Transverse colon (tissue), 4 donors: ENCODE results near the gene BEX1. TPM values are rescaled to one million over a fixed set of nuclear protein-coding genes. Genes with fewer than 3 reads are reported as not detected.
"Not testable (repeated sequence)": the region's sequence is repeated elsewhere in the genome, so short reads cannot be mapped to it uniquely, and the experiment has no call there.

Experiments used
- DNase-seq: peaks from one replicate; pipeline ENCODE4 v3.0.0-alpha.2; 2019
- H3K27ac ChIP-seq, 4 donors: fragments of 200-600 bp; sonication (generic); 2 replicates each; pipeline ENCODE4 v1.5.1; 2016 to 2018; ENCODE audit warnings: inconsistent platforms in 4 of 4
- H3K27me3 ChIP-seq: fragments of 200-600 bp; sonication (generic); 2 replicates; pipeline ENCODE4 v1.5.1; 2017; ENCODE audit warnings: inconsistent platforms
- H3K36me3 ChIP-seq, 4 donors: fragments of 200-600 bp; sonication (generic); 2 replicates each; pipeline ENCODE4 v1.5.1; 2017 to 2019; ENCODE audit warnings: inconsistent platforms in 4 of 4
- H3K4me1 ChIP-seq, 4 donors: fragments of 200-600 bp; sonication (generic); 2 replicates each; pipeline ENCODE4 v1.5.1; 2017 to 2020; ENCODE audit warnings: inconsistent platforms in 4 of 4
- H3K4me3 ChIP-seq, 4 donors: fragments of 200-600 bp; sonication (generic); 1 replicate in 1 of 4; 2 replicates in 3 of 4; pipeline versions ENCODE4 v1.5.1 to v1.6.1; 2017 to 2019; ENCODE audit warnings: inconsistent platforms in 4 of 4
- H3K9me3 ChIP-seq, 2 donors: fragments of 200-600 bp; sonication (generic); 2 replicates each; pipeline ENCODE4 v1.5.1; 2017 to 2019; ENCODE audit warnings: inconsistent platforms in 2 of 2
- CTCF ChIP-seq, 5 experiments: fragments of 200-600 bp in 3 of 5; fragments of 450-650 bp in 2 of 5; sonication (generic) in 3 of 5; IDR thresholded peaks; 1 replicate in 2 of 5; 2 replicates in 3 of 5; pipeline ENCODE4 v1.5.1; 2016 to 2017; ENCODE audit warnings: antibody characterized with exemption in 5 of 5, inconsistent platforms in 3 of 5, mild to moderate bottlenecking in 2 of 5, moderate library complexity in 1 of 5
- EP300 ChIP-seq: sonication (generic); formaldehyde crosslinking; IDR thresholded peaks from one replicate; pipeline ENCODE4 v1.6.1; 2017; ENCODE audit warnings: antibody characterized with exemption, low read depth
- POLR2A ChIP-seq: fragments of 450-650 bp; IDR thresholded peaks from one replicate; pipeline ENCODE4 v1.6.1; 2016; ENCODE audit warnings: antibody characterized with exemption, mild to moderate bottlenecking, moderate library complexity
- POLR2AphosphoS5 ChIP-seq, 3 donors: sonication (generic); formaldehyde crosslinking; IDR thresholded peaks; one replicate each; pipeline ENCODE4 v1.6.1; 2016; ENCODE audit warnings: antibody characterized with exemption in 3 of 3
- WGBS, 2 donors: methylation state at CpG; one replicate each; pipeline ENCODE4 v1.1.5; 2018; ENCODE audit warnings: low coverage in 1 of 2; 5-methylcytosine and 5-hydroxymethylcytosine counted together
- in situ Hi-C, 4 donors: fragments of 200-750 bp; cut with MboI; loops; one replicate each; pipeline versions ENCODE4 v1.15.0 to v1.15.1; 2017; ENCODE audit warnings: low sequenced_read_pairs in 3 of 4, low pct_ligation_motif_present in 1 of 4, low pct_unique_long_range_greater_than_20kb in 1 of 4
- intact Hi-C: fragments of 100-400 bp; cut with DNase I; formaldehyde crosslinking; loops from one replicate; pipeline ENCODE4 v1.15.1; 2023; ENCODE audit warnings: low total_unique reads
- total RNA-seq, 4 donors: library from RNA; depleted of rRNA; stranded (reverse); fragments of >200 nt; gene quantifications; one replicate each; pipeline ENCODE4 v1.1.0, GENCODE V29; 2016

The BEX1 gene
- total RNA-seq, 4 donors from 2014 or later = 3.0 to 3.3 TPM; not detected in 2

GRCh38 chrX:103061486-103061885 lies 2.5 kb downstream of the BEX1 start:
- Histone ChIP-seq H3K27me3 (no peaks in the 10 kb centered on the region), H3K27ac (no peak overlapping the region), H3K4me3 (no peak overlapping the region), H3K4me1 (no peaks in the 10 kb centered on the region), H3K36me3 (no peaks in the 10 kb centered on the region), H3K9me3 (no peaks in the 10 kb centered on the region)
- intact Hi-C loops (no loop called here), in situ Hi-C loops (loop anchor here in 1 of 4 donors (25.0 kb wide), 1 partner anchor 99 kb away; no protein-coding TSS in a partner anchor)
- no peak for TF ChIP-seq CTCF (IDR thresholded peaks at IDR 0.05)
- WGBS, 2 donors = 73 to 74% methylated on average over 2 to 3 of the region's 3 CpGs
- no peak for DNase-seq

GRCh38 chrX:103056902-103057301 lies 7.1 kb downstream of the BEX1 start:
- H3K36me3 ChIP-seq = no peaks in the 10 kb centered on the region
- in situ Hi-C loops (loop anchor here in 1 of 4 donors (25.0 kb wide), 1 partner anchor 95 kb away; no protein-coding TSS in a partner anchor), intact Hi-C loops (no loop called here)
- 65% methylated on average over 2 of the region's 2 CpGs; no CpG with 5 or more reads in 1 of the 2 donors for WGBS, 2 donors
- H3K27ac ChIP-seq = no peak overlapping the region
- H3K27me3 ChIP-seq = no peaks in the 10 kb centered on the region
- no peak for DNase-seq
- TF ChIP-seq CTCF (IDR thresholded peaks at IDR 0.05) (no peak), POLR2A (no peak), EP300 (no peak), POLR2AphosphoS5 (IDR thresholded peaks at IDR 0.05) (no peak)
- H3K9me3 ChIP-seq = no peaks in the 10 kb centered on the region
- H3K4me1 ChIP-seq = no peaks in the 10 kb centered on the region
- no peak overlapping the region for H3K4me3 ChIP-seq

DNA sequence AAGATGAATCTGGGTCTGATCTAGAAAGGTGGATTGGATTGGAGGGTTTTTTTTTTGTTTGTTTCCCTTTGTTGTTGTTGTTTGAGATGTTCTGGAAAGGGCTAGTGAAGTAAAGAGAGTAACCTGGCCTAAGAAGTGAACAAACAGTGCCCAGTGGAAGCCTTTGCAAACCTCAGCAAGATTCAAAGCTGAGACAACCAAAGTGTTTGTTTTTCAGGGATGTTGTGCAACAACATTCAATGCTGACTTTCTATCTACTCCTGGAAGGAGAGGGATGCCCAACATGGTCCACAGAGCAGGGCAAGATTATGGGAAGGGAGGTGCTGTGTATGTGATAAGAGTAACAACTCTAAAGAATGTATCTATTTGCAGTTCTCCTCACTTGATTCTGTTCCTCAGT lies 11.3 kb downstream of the BEX1 start:
- in situ Hi-C loops (loop anchor here in 1 of 4 donors (25.0 kb wide), 1 partner anchor 90 kb away; no protein-coding TSS in a partner anchor), intact Hi-C loops (no loop called here)
- no peaks in the 10 kb centered on the region for H3K4me1 ChIP-seq
- DNase-seq = no peak
- H3K4me3 ChIP-seq = no peak overlapping the region
- TF ChIP-seq POLR2A (no peak), CTCF (IDR thresholded peaks at IDR 0.05) (no peak), POLR2AphosphoS5 (IDR thresholded peaks at IDR 0.05) (no peak), EP300 (no peak)
- H3K9me3 ChIP-seq = no peaks in the 10 kb centered on the region
- no peaks in the 10 kb centered on the region for H3K27me3 ChIP-seq
- no peak overlapping the region for H3K27ac ChIP-seq
- no peaks in the 10 kb centered on the region for H3K36me3 ChIP-seq

DNA sequence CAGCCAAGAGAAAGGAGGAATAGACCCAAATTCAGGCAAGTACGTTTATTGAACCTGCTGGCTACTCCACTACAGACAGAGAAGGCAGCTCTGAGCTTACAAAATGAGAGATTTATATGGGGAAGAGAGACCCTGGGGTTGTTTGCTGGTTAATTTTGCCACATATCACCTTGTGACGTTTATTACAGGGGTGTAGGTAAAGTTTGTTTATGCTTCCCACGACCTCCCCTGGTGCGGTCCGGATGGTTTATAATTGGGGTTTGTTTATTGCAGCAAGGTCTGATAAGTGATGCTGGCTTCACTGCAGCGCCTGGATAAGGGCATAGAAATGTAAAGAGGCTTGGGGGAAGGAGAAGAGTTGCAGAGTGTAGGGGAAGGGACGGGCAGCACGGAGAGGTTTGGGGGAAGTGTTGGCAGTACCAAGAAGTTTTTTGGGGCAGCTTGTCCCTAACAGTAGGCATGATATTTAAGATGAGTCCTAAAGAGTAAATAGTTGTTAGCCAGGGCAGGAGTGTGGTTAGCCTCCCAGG lies 12.6 kb downstream of the BEX1 start:
- intact Hi-C loops (no loop called here), in situ Hi-C loops (loop anchor here in 1 of 4 donors (25.0 kb wide), 1 partner anchor 89 kb away; no protein-coding TSS in a partner anchor)
- no peaks in the 10 kb centered on the region for H3K4me1 ChIP-seq
- DNase-seq = no peak
- no peak overlapping the region for H3K27ac ChIP-seq
- H3K4me3 ChIP-seq = no peak overlapping the region
- no peaks in the 10 kb centered on the region for H3K9me3 ChIP-seq
- H3K36me3 ChIP-seq = no peaks in the 10 kb centered on the region
- 0 to 34% methylated on average over 2 to 8 of the region's 8 CpGs for WGBS, 2 donors
- no peaks in the 10 kb centered on the region for H3K27me3 ChIP-seq
- TF ChIP-seq POLR2AphosphoS5 (IDR thresholded peaks at IDR 0.05) (no peak), CTCF (IDR thresholded peaks at IDR 0.05) (no peak), EP300 (no peak), POLR2A (no peak)

DNA sequence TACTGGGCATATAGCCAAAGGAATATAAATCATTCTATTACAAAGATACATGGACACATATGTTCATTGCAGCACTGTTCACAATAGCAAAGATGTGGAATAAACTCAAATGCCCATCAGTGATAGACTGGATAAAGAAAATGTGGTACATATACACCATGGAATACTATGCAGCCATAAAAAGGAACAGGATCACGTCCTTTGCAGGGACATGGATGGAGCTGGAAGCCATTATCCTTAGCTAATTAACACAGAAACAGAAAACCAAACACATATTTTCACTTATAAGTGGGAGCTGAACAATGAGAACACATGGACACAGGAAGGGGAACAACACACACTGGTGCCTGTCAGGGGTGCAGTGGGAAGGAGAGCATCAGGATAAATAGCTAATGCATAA lies 30.6 kb downstream of the BEX1 start:
- H3K9me3 ChIP-seq, intact Hi-C loops, in situ Hi-C loops, H3K36me3 ChIP-seq, H3K4me3 ChIP-seq, H3K27ac ChIP-seq, DNase-seq, H3K27me3 ChIP-seq, H3K4me1 ChIP-seq: not testable (repeated sequence)
- 64 to 100% methylated on average over 1 of the region's 1 CpG for WGBS, 2 donors
